Measurements from ENCODE around the gene WWOX. TPM values are rescaled to one million over a fixed set of nuclear protein-coding genes. Genes with fewer than 3 reads are reported as not detected.

WWOX gene
- total RNA-seq, 2 donors from 2014 or later = 30.0 to 35.4 TPM

DNA sequence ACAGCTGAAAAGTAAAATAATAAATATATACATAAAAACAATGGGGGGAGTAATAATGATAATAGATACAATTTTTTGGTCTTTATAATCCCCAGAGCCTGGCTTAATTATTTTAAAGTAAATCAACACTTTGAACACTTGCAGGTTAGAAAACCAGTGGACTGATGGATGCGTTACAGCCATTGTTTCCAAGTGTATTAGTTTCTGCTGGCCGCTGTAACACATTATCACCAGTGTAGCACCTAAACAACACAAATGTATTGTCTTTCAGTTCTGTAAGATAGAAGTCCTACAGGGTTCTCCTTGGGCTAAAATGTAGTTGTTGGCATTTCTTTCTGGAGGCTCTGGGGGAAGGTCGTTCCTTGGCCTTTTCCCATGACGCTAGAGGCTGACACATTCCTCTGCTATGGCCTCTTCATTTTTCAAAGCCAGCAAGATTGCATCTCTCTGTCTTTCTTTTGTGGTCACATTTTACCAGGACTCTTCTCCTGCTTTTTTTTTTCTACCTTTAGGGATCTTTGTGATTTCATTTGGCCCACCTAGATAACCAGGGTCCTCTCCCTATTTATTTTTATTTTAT is 116.8 kb downstream of the WWOX start:
- H3K36me3 ChIP-seq (ENCODE audit: control insufficient read depth, insufficient read depth, low read length) = no peaks in the 10 kb centered on the region
- Mint-ChIP-seq H3K4me3 (no peak overlapping the region), H3K27me3 (ENCODE audit: insufficient read depth) (peaks cover 2% of the 10 kb centered on the region), H3K36me3 (ENCODE audit: low read depth) (peaks cover 4% of the 10 kb centered on the region), H3K9me3 (peaks cover 10% of the 10 kb centered on the region), H3K4me1 (peaks cover 17% of the 10 kb centered on the region), H3K27ac (no peak overlapping the region)
- 59 to 97% methylated on average over 2 to 4 of the region's 4 CpGs for WGBS, 2 experiments (ENCODE audit: insufficient coverage in 1 of 2, insufficient read length in 1 of 2)
- H3K9ac ChIP-seq (ENCODE audit: extremely low read depth, low read length, poor library complexity, severe bottlenecking) = no peak overlapping the region
- DNase-seq = no peak
- H3K4me3 ChIP-seq (ENCODE audit: low read length) = no peak overlapping the region
- H3K27ac ChIP-seq (ENCODE audit: low read depth, low read length) = no peak overlapping the region
- H3K9me3 ChIP-seq (ENCODE audit: control insufficient read depth, low read length) = peaks cover 8% of the 10 kb centered on the region
- TF ChIP-seq, protein P1, sequence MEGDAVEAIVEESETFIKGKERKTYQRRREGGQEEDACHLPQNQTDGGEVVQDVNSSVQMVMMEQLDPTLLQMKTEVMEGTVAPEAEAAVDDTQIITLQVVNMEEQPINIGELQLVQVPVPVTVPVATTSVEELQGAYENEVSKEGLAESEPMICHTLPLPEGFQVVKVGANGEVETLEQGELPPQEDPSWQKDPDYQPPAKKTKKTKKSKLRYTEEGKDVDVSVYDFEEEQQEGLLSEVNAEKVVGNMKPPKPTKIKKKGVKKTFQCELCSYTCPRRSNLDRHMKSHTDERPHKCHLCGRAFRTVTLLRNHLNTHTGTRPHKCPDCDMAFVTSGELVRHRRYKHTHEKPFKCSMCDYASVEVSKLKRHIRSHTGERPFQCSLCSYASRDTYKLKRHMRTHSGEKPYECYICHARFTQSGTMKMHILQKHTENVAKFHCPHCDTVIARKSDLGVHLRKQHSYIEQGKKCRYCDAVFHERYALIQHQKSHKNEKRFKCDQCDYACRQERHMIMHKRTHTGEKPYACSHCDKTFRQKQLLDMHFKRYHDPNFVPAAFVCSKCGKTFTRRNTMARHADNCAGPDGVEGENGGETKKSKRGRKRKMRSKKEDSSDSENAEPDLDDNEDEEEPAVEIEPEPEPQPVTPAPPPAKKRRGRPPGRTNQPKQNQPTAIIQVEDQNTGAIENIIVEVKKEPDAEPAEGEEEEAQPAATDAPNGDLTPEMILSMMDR (conservative IDR thresholded peaks at IDR 0.05) = no peak
- no peaks in the 10 kb centered on the region for H3K4me1 ChIP-seq (ENCODE audit: control insufficient read depth, insufficient read depth, low read length)
- H3K27me3 ChIP-seq (ENCODE audit: control insufficient read depth, insufficient read depth, low read length, poor library complexity, severe bottlenecking) = no peaks in the 10 kb centered on the region

GRCh38 chr16:78217276-78217675 is 117.8 kb downstream of the WWOX start:
- Histone ChIP-seq H3K9me3 (ENCODE audit: control insufficient read depth, low read length) (peaks cover 8% of the 10 kb centered on the region), H3K4me1 (ENCODE audit: control insufficient read depth, insufficient read depth, low read length) (no peaks in the 10 kb centered on the region), H3K36me3 (ENCODE audit: control insufficient read depth, insufficient read depth, low read length) (no peaks in the 10 kb centered on the region), H3K27ac (ENCODE audit: low read depth, low read length) (no peak overlapping the region), H3K9ac (ENCODE audit: extremely low read depth, low read length, poor library complexity, severe bottlenecking) (no peak overlapping the region), H3K27me3 (ENCODE audit: control insufficient read depth, insufficient read depth, low read length, poor library complexity, severe bottlenecking) (no peaks in the 10 kb centered on the region), H3K4me3 (ENCODE audit: low read length) (no peak overlapping the region)
- Mint-ChIP-seq H3K27me3 (ENCODE audit: insufficient read depth) (peaks cover 2% of the 10 kb centered on the region), H3K36me3 (ENCODE audit: low read depth) (peaks cover 4% of the 10 kb centered on the region), H3K9me3 (peaks cover 10% of the 10 kb centered on the region), H3K4me3 (no peak overlapping the region), H3K27ac (no peak overlapping the region), H3K4me1 (peaks cover 18% of the 10 kb centered on the region)
- no peak for DNase-seq
- 83 to 94% methylated on average over 6 to 7 of the region's 7 CpGs for WGBS, 2 experiments (ENCODE audit: insufficient coverage in 1 of 2, insufficient read length in 1 of 2)
- TF ChIP-seq, protein P1 (conservative IDR thresholded peaks at IDR 0.05) = no peak

DNA sequence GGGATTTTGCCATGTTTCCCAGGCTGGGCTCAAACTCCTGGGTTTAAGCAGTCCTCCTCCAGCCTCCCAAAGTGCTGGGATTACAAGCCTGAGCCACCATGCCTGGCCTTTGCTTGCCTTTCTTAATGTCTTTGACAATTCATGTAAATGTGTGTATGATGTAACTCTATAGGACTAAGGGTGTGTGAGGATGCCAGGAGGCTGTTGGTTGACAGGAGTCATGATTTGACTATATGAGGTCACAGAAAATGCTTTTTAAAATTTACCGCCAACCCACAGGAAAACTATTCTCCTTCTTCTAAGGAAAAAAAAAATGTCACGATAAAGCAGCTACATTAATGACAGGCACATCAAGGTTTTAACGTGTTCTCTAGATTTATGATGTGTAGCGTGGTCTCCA is 118.8 kb downstream of the WWOX start:
- H3K27ac Mint-ChIP-seq = no peak overlapping the region
- no peak overlapping the region for H3K27ac ChIP-seq (ENCODE audit: low read depth, low read length)
- TF ChIP-seq, protein P1 (conservative IDR thresholded peaks at IDR 0.05) = no peak
- DNase-seq = no peak
- H3K4me1 ChIP-seq (ENCODE audit: control insufficient read depth, insufficient read depth, low read length) = no peaks in the 10 kb centered on the region
- 91 to 98% methylated on average over 4 of the region's 4 CpGs for WGBS, 2 experiments (ENCODE audit: insufficient coverage in 1 of 2, insufficient read length in 1 of 2)
- peaks cover 10% of the 10 kb centered on the region for H3K9me3 Mint-ChIP-seq
- H3K36me3 Mint-ChIP-seq (ENCODE audit: low read depth) = peaks cover 4% of the 10 kb centered on the region
- peaks cover 18% of the 10 kb centered on the region for H3K4me1 Mint-ChIP-seq
- H3K9me3 ChIP-seq (ENCODE audit: control insufficient read depth, low read length) = peaks cover 8% of the 10 kb centered on the region
- H3K9ac ChIP-seq (ENCODE audit: extremely low read depth, low read length, poor library complexity, severe bottlenecking) = no peak overlapping the region
- H3K27me3 Mint-ChIP-seq (ENCODE audit: insufficient read depth) = peaks cover 2% of the 10 kb centered on the region
- no peak overlapping the region for H3K4me3 ChIP-seq (ENCODE audit: low read length)
- H3K36me3 ChIP-seq (ENCODE audit: control insufficient read depth, insufficient read depth, low read length) = no peaks in the 10 kb centered on the region
- no peaks in the 10 kb centered on the region for H3K27me3 ChIP-seq (ENCODE audit: control insufficient read depth, insufficient read depth, low read length, poor library complexity, severe bottlenecking)
- no peak overlapping the region for H3K4me3 Mint-ChIP-seq

Measured in endodermal cell (in vitro differentiated cells).